ENCODE results near the gene TAX1BP1. TPM values are rescaled to one million over a fixed set of nuclear protein-coding genes. Genes with fewer than 3 reads are reported as not detected.

The TAX1BP1 gene
- total RNA-seq, 1 donor: 112 TPM

Other genes with a start within 250 kb of the TAX1BP1 start
- gene HIBADH, start 77.3 kb upstream of the TAX1BP1 start, total RNA-seq: 74.8 and 76.0 TPM in 2 replicates

Measured in osteoblast (primary cell).